K562 (cell line): Measurements from ENCODE around the gene SERPINE2. TPM values are rescaled to one million over a fixed set of nuclear protein-coding genes. Genes with fewer than 3 reads are reported as not detected.

ENCODE experiments used
- ATAC-seq: fragments of 200-7000 bp; cut with Tn5 transposase; 3 replicates; pipeline ENCODE4 v1.9.1; 2020; ENCODE audit warnings: moderate library complexity
- BruUV-seq: library from RNA; stranded (reverse); fragments of 400-500 nt; replicated peaks from 2 replicates; lab custom pipeline; 2021; lab: Mats Ljungman, UMichigan
- CTCF ChIA-PET: fragments of 300-600 bp; formaldehyde crosslinking; extraction: SDS; loops from one replicate; lab custom pipeline; 2021; ENCODE audit warnings: low intra/inter-chr PET ratio; lab: Yijun Ruan, JAX
- POLR2A ChIA-PET: fragments of 300-600, 350-650 bp; sonication (Branson Sonifier 250); formaldehyde crosslinking; extraction: SDS; loops from one replicate; lab custom pipeline; 2021; ENCODE audit warnings: antibody characterized with exemption, inconsistent platforms; lab: Yijun Ruan, JAX
- DNase-seq, 4 experiments: peaks; one replicate each; pipeline versions ENCODE4 v3.0.0 to v3.0.0-alpha.2; 2011 to 2018; ENCODE audit warnings: low spot score in 3 of 4, mixed read lengths in 3 of 4; ENCODE audit errors: extremely low read depth in 1 of 4
- FAIRE-seq: peaks from 2 replicates; lab custom pipeline; 2011; peaks lifted over from hg19 to GRCh38; lab: Jason Lieb, UNC
- H2AFZ ChIP-seq: 2 replicates; pipeline ENCODE4 v1.6.0; 2011; ENCODE audit warnings: low read depth, low read length, control low read depth, inconsistent platforms
- H3K27ac ChIP-seq: fragments of 200-600 bp; 3 replicates; pipeline ENCODE4 v1.8.0; 2011; ENCODE audit warnings: low read depth, mild to moderate bottlenecking, control low read depth, inconsistent platforms, low read length, moderate library complexity, mixed read lengths; ENCODE audit errors: extremely low read depth
- H3K27me3 ChIP-seq, 2 experiments: fragments of 300-600 bp in 1 of 2; 2 replicates in 1 of 2; 3 replicates in 1 of 2; pipeline versions ENCODE4 v1.6.0 to v1.8.0; 2011; ENCODE audit warnings: inconsistent platforms in 2 of 2, low read length in 2 of 2, mild to moderate bottlenecking in 1 of 2, mixed read lengths in 1 of 2, moderate library complexity in 1 of 2; ENCODE audit not compliant: control insufficient read depth in 2 of 2, insufficient read depth in 2 of 2
- H3K36me3 ChIP-seq: fragments of 300-600 bp; 3 replicates; pipeline ENCODE4 v1.8.0; 2011; ENCODE audit warnings: mild to moderate bottlenecking, low read length, inconsistent platforms; ENCODE audit not compliant: control insufficient read depth, insufficient read depth
- H3K4me1 ChIP-seq, 2 experiments: fragments of 200-600 bp in 1 of 2; replicated peaks in 1 of 2; 2 replicates in 1 of 2; 3 replicates in 1 of 2; pipeline versions ENCODE4 v1.5.1 to v1.8.0; 2011; ENCODE audit warnings: inconsistent platforms in 2 of 2, low read length in 2 of 2, mild to moderate bottlenecking in 1 of 2, mixed read lengths in 1 of 2, moderate library complexity in 1 of 2; ENCODE audit not compliant: control insufficient read depth in 2 of 2, insufficient read depth in 2 of 2
- H3K4me2 ChIP-seq: 2 replicates; pipeline ENCODE4 v1.6.1; 2011; ENCODE audit warnings: low read length, control low read depth, inconsistent platforms, mixed read lengths; ENCODE audit not compliant: insufficient read depth
- H3K4me3 ChIP-seq: fragments of 200-600 bp; sonication (generic), shearing (Covaris generic); 2 replicates; pipeline ENCODE4 v1.5.1; 2016; ENCODE audit warnings: control low read depth, inconsistent platforms
- H3K79me2 ChIP-seq: fragments of 200-600 bp; 3 replicates; pipeline ENCODE4 v1.8.0; 2011; ENCODE audit warnings: low read length, inconsistent platforms; ENCODE audit not compliant: control insufficient read depth, insufficient read depth
- H3K9ac ChIP-seq, 2 experiments: 2 replicates each; pipeline versions ENCODE4 v1.6.0 to v1.6.1; 2011; ENCODE audit warnings: low read depth in 2 of 2, low read length in 2 of 2, control low read depth in 1 of 2, inconsistent platforms in 1 of 2, mild to moderate bottlenecking in 1 of 2, mixed read lengths in 1 of 2; ENCODE audit not compliant: insufficient read depth in 1 of 2
- H3K9me1 ChIP-seq: one replicate; pipeline ENCODE4 v1.6.0; 2011; ENCODE audit warnings: inconsistent platforms, mild to moderate bottlenecking, low read length, moderate library complexity; ENCODE audit not compliant: control insufficient read depth, insufficient read depth
- H3K9me3 ChIP-seq: replicated peaks from 2 replicates; pipeline ENCODE4 v1.5.1; 2011; ENCODE audit warnings: low read depth, low read length, inconsistent platforms; ENCODE audit not compliant: control insufficient read depth, insufficient read depth
- H4K20me1 ChIP-seq: replicated peaks from 2 replicates; pipeline ENCODE4 v1.6.1; 2011; ENCODE audit warnings: low read length, inconsistent platforms, mixed read lengths; ENCODE audit not compliant: control insufficient read depth, insufficient read depth
- ATF1 ChIP-seq, 2 experiments: fragments of 450-650 bp in 1 of 2; IDR thresholded peaks; 2 replicates each; pipeline ENCODE4 v1.6.1; 2016; ENCODE audit warnings: missing compliant biosample characterization in 1 of 2, missing genetic modification characterization in 1 of 2
- FOXM1 ChIP-seq, 2 experiments: fragments of 450-650 bp in 1 of 2; sonication (generic) in 1 of 2; formaldehyde crosslinking in 1 of 2; IDR thresholded peaks; 2 replicates each; pipeline versions ENCODE4 v1.6.1 to v1.9.0; 2017 to 2022; ENCODE audit warnings: low read depth in 2 of 2, mild to moderate bottlenecking in 2 of 2, missing genetic modification reagents in 1 of 2, moderate library complexity in 1 of 2
- HOMEZ ChIP-seq: fragments of 250-450 bp; sonication (Bioruptor Pico); IDR thresholded peaks from 2 replicates; pipeline ENCODE4 v1.4.0; 2020; ENCODE audit warnings: mild to moderate bottlenecking, moderate library complexity
- LEF1 ChIP-seq: fragments of 450-650 bp; IDR thresholded peaks from 2 replicates; pipeline ENCODE4 v1.6.1; 2016; ENCODE audit warnings: mild to moderate bottlenecking
- POLR2A ChIP-seq: fragments of 450-650 bp; conservative IDR thresholded peaks from 2 replicates; pipeline ENCODE4 v1.6.1; 2016
- PURB ChIP-seq: sonication (generic); formaldehyde crosslinking; IDR thresholded peaks from 2 replicates; pipeline ENCODE4 v1.9.0; 2021; ENCODE audit warnings: low read depth, mild to moderate bottlenecking, missing genetic modification reagents
- SAFB ChIP-seq: fragments of 200-400 bp; formaldehyde crosslinking; IDR thresholded peaks from 2 replicates; pipeline ENCODE4 v1.6.1; 2017; ENCODE audit warnings: low read depth, low read length, borderline replicate concordance
- STAT5A ChIP-seq: IDR thresholded peaks from 2 replicates; pipeline ENCODE4 v1.6.1; 2012; ENCODE audit warnings: low read length, inconsistent platforms, borderline replicate concordance
- ZC3H11A ChIP-seq: IDR thresholded peaks from 2 replicates; pipeline ENCODE4 v1.6.1; 2012; ENCODE audit warnings: low read depth, low read length, improper control_type of control experiment
- ZNF165 ChIP-seq: fragments of 250-450 bp; sonication (Bioruptor Pico); IDR thresholded peaks from 2 replicates; pipeline ENCODE4 v1.4.0; 2020; ENCODE audit warnings: borderline replicate concordance
- ZNF431 ChIP-seq: sonication (generic); formaldehyde crosslinking; IDR thresholded peaks from 2 replicates; pipeline ENCODE4 v1.8.0; 2022; ENCODE audit warnings: mild to moderate bottlenecking, missing genetic modification reagents
- ZNF436 ChIP-seq: fragments of 250-450, 450-650 bp; sonication (Bioruptor Pico); formaldehyde crosslinking; IDR thresholded peaks from 2 replicates; pipeline ENCODE4 v1.7.0; 2020; ENCODE audit warnings: mild to moderate bottlenecking
- ZNF584 ChIP-seq: fragments of 200-800 bp; sonication (Bioruptor generic); IDR thresholded peaks from 2 replicates; pipeline ENCODE4 v1.6.1; 2016; ENCODE audit warnings: low read depth, mild to moderate bottlenecking, missing genetic modification characterization, missing compliant biosample characterization
- ZNF589 ChIP-seq: fragments of 200-800 bp; sonication (Bioruptor generic); IDR thresholded peaks from 2 replicates; pipeline ENCODE4 v1.6.1; 2016; ENCODE audit warnings: low read depth, missing genetic modification characterization, missing compliant biosample characterization
- ZZZ3 ChIP-seq: fragments of 450-650 bp; IDR thresholded peaks from 2 replicates; pipeline ENCODE4 v1.6.1; 2016; ENCODE audit warnings: antibody characterized with exemption, mild to moderate bottlenecking, moderate library complexity
- WGBS: fragments of 100-300 bp; shearing (Covaris generic); methylation state at CpG from one replicate; pipeline ENCODE4 v1.1.6; 2016; ENCODE audit warnings: low coverage, mixed read lengths; ENCODE audit not compliant: insufficient coverage; ENCODE audit errors: missing lambda C conversion rate; 5-methylcytosine and 5-hydroxymethylcytosine counted together
- in situ Hi-C: fragments of 300-500 bp; cut with MboI; formaldehyde crosslinking; loops from 4 replicates; pipeline ENCODE4 v1.15.0; 2018; ENCODE audit warnings: inconsistent platforms, mixed read lengths
- intact Hi-C: fragments of 100-400 bp; cut with micrococcal nuclease; formaldehyde crosslinking; loops from 2 replicates; pipeline ENCODE4 v1.14.2; 2022
- polyA plus RNA-seq, 8 experiments: library from polyadenylated mRNA; depleted of rRNA in 4 of 8; stranded (reverse) in 5 of 8; unstranded in 3 of 8; fragments of >200 nt; fragmentation: Nextera tagmentation in 2 of 8; fragmentation: Illumina TruSeq in 1 of 8; extraction: Ambion mirVana in 2 of 8; extraction: Trizol in 1 of 8; gene quantifications; 2 replicates each; pipeline versions ENCODE4 v1.2.1 to v1.2.3, GENCODE V29; 2011 to 2014; ENCODE audit warnings: inconsistent platforms in 1 of 8, missing spikeins in 1 of 8
- total RNA-seq, 7 experiments: library from RNA; depleted of rRNA in 6 of 7; stranded (reverse); fragments of >200 nt in 6 of 7; fragmentation: Illumina TruSeq in 2 of 7; extraction: Trizol in 2 of 7; gene quantifications; 2 replicates each; pipeline versions ENCODE4 v1.2.1 to v1.2.3, GENCODE V29; 2011 to 2021; ENCODE audit warnings: low replicate concordance in 1 of 7
- TF ChIP-seq, protein P1 (sequence below), 2 experiments: fragments of 450-650 bp; IDR thresholded peaks; 2 replicates each; pipeline ENCODE4 v1.6.1; 2018; ENCODE audit warnings: mild to moderate bottlenecking in 2 of 2, low read depth in 1 of 2; ENCODE audit not compliant: partially characterized antibody in 2 of 2

SERPINE2 gene
- total and polyA plus RNA-seq, 9 of the 15 experiments (the other 6 are each of a cell fraction or from before 2014, with no cell fraction given): 0.03 to 0.16 (median 0.13) TPM; not detected in 6

GRCh38 chr2:223967981-223968380, 71.1 kb downstream of the SERPINE2 start:
- no peaks in the 10 kb centered on the region for H4K20me1 ChIP-seq
- no peak overlapping the region for H3K27ac ChIP-seq
- peaks cover 5% of the 10 kb centered on the region; the same call in 1 of the 3 replicates for H3K79me2 ChIP-seq
- BruUV-seq: no TSS peak
- intact Hi-C loops (no loop called here), in situ Hi-C loops (no loop called here)
- H3K4me1 ChIP-seq: no peaks in the 10 kb centered on the region; a peak in 1 of 5 replicates
- no peak for FAIRE-seq
- no peaks in the 10 kb centered on the region for H3K9me3 ChIP-seq
- no peak overlapping the region for H3K4me2 ChIP-seq
- no peak overlapping the region for H3K4me3 ChIP-seq
- H2AFZ ChIP-seq: no peak overlapping the region
- no peaks in the 10 kb centered on the region for H3K9me1 ChIP-seq
- WGBS: 80% methylated on average over 1 of the region's 2 CpGs
- no peak for ATAC-seq
- no peaks in the 10 kb centered on the region for H3K27me3 ChIP-seq
- DNase-seq: no peak
- POLR2A ChIA-PET: interaction anchor here (0.6 kb wide), 1 partner anchor 39 kb away, joined by 3 read pairs; no protein-coding TSS in a partner anchor
- H3K36me3 ChIP-seq: peaks cover 36% of the 10 kb centered on the region
- no peak overlapping the region for H3K9ac ChIP-seq
- CTCF ChIA-PET: no interaction called here
- TF ChIP-seq PURB (CRISPR knock-in tag) (no peak), ZNF431 (no peak), ZNF589 (no peak), LEF1 (no peak), ZC3H11A (no peak), POLR2A (no peak), ZNF436 (CRISPR knock-in tag) (no peak), ATF1 (CRISPR knock-in tag; IDR thresholded peaks at IDR 0.05) (no peak), ATF1 (tag; IDR thresholded peaks at IDR 0.05) (no peak), FOXM1 (IDR thresholded peaks at IDR 0.05; ENCODE audit: low read depth) (no peak), FOXM1 (CRISPR knock-in tag; IDR thresholded peaks at IDR 0.05; ENCODE audit: low read depth) (no peak), ZNF584 (CRISPR knock-in tag) (no peak), ZZZ3 (no peak), ZNF165 (CRISPR knock-in tag) (no peak), STAT5A (no peak), HOMEZ (CRISPR knock-in tag) (no peak), SAFB (no peak)
- TF ChIP-seq, protein P1, sequence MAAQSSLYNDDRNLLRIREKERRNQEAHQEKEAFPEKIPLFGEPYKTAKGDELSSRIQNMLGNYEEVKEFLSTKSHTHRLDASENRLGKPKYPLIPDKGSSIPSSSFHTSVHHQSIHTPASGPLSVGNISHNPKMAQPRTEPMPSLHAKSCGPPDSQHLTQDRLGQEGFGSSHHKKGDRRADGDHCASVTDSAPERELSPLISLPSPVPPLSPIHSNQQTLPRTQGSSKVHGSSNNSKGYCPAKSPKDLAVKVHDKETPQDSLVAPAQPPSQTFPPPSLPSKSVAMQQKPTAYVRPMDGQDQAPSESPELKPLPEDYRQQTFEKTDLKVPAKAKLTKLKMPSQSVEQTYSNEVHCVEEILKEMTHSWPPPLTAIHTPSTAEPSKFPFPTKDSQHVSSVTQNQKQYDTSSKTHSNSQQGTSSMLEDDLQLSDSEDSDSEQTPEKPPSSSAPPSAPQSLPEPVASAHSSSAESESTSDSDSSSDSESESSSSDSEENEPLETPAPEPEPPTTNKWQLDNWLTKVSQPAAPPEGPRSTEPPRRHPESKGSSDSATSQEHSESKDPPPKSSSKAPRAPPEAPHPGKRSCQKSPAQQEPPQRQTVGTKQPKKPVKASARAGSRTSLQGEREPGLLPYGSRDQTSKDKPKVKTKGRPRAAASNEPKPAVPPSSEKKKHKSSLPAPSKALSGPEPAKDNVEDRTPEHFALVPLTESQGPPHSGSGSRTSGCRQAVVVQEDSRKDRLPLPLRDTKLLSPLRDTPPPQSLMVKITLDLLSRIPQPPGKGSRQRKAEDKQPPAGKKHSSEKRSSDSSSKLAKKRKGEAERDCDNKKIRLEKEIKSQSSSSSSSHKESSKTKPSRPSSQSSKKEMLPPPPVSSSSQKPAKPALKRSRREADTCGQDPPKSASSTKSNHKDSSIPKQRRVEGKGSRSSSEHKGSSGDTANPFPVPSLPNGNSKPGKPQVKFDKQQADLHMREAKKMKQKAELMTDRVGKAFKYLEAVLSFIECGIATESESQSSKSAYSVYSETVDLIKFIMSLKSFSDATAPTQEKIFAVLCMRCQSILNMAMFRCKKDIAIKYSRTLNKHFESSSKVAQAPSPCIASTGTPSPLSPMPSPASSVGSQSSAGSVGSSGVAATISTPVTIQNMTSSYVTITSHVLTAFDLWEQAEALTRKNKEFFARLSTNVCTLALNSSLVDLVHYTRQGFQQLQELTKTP (IDR thresholded peaks at IDR 0.05; ENCODE audit: low read depth in 1 of 2, partially characterized antibody in 2 of 2): no peak
